GM10266 (cell line): ENCODE results near the gene CENPP.

Source experiments
- DNase-seq: peaks from one replicate; pipeline ENCODE4 v3.0.0; 2012; ENCODE audit errors: extremely low spot score
- TF ChIP-seq, protein P1 (sequence below): IDR thresholded peaks from 2 replicates; pipeline ENCODE4 v1.5.1; 2012; ENCODE audit warnings: mild to moderate bottlenecking, low read depth; ENCODE audit not compliant: control insufficient read depth, insufficient read depth; ENCODE audit errors: missing control alignments

CENPP gene

DNA sequence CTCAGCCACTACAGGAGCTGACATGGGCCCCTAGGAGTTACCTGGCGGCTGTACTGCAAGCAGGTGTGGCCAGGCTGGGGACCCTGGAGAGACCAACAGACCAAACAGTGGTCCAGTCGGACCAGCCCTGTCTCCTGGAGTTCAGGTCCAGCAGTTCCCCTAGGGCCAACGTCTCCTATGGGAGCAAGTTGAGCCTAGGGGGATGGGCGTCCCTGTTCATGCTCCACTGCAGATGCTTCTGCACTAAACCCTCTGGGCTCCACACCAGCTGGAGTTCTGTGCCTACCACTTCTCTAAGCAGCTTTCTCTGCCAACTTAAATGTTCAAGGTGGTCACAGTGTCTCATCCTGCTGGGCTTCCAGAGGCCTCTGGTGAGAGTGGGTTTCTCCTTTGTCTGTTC, 119.1 kb downstream of the CENPP start:
- TF ChIP-seq, protein P1, sequence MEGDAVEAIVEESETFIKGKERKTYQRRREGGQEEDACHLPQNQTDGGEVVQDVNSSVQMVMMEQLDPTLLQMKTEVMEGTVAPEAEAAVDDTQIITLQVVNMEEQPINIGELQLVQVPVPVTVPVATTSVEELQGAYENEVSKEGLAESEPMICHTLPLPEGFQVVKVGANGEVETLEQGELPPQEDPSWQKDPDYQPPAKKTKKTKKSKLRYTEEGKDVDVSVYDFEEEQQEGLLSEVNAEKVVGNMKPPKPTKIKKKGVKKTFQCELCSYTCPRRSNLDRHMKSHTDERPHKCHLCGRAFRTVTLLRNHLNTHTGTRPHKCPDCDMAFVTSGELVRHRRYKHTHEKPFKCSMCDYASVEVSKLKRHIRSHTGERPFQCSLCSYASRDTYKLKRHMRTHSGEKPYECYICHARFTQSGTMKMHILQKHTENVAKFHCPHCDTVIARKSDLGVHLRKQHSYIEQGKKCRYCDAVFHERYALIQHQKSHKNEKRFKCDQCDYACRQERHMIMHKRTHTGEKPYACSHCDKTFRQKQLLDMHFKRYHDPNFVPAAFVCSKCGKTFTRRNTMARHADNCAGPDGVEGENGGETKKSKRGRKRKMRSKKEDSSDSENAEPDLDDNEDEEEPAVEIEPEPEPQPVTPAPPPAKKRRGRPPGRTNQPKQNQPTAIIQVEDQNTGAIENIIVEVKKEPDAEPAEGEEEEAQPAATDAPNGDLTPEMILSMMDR: no peak
- DNase-seq: no peak

- TF ChIP-seq, protein P1: no peak
- DNase-seq: no peak
These were observed 120.8 kb downstream of the CENPP start for GRCh38 chr9:92446536-92446935.

GRCh38 chr9:92455217-92455616, 129.5 kb downstream of the CENPP start:
- DNase-seq: no peak
- TF ChIP-seq, protein P1: peak; percentile 21

- no peak for DNase-seq
- TF ChIP-seq, protein P1: no peak
These were observed 131.8 kb downstream of the CENPP start for GRCh38 chr9:92457576-92457975.

GRCh38 chr9:92463387-92463786, 137.6 kb downstream of the CENPP start:
- TF ChIP-seq, protein P1: no peak
- no peak for DNase-seq

- no peak for DNase-seq
- TF ChIP-seq, protein P1: no peak
These were observed 138.2 kb downstream of the CENPP start for GRCh38 chr9:92463984-92464383.

GRCh38 chr9:92467041-92467440, 141.3 kb downstream of the CENPP start:
- no peak for DNase-seq
- TF ChIP-seq, protein P1: no peak
